A549 (cell line): ENCODE data around the gene GLB1L2. TPM values are rescaled to one million over a fixed set of nuclear protein-coding genes. Genes with fewer than 3 reads are reported as not detected.

Experiments used
- ATAC-seq, 2 experiments: fragments of 200-7000 bp in 1 of 2; fragments of >200 bp in 1 of 2; cut with Nextera tagmentation in 1 of 2; cut with Tn5 transposase in 1 of 2; 3 replicates each; pipeline versions ENCODE4 v1.8.0 to v1.9.1; 2018 to 2020; ENCODE audit warnings: mild to moderate bottlenecking in 1 of 2, moderate library complexity in 1 of 2
- CTCF ChIA-PET: fragments of 300-600 bp; sonication (Branson Sonifier 250); formaldehyde crosslinking; extraction: SDS; loops from one replicate; lab custom pipeline; 2021; ENCODE audit warnings: antibody characterized with exemption, inconsistent platforms; lab: Yijun Ruan, JAX
- POLR2A ChIA-PET: fragments of 350-600 bp; formaldehyde crosslinking; extraction: SDS; loops from one replicate; lab custom pipeline; 2021; ENCODE audit warnings: antibody characterized with exemption, inconsistent platforms; lab: Yijun Ruan, JAX
- DNase-seq, 2 experiments: peaks; one replicate each; pipeline versions ENCODE4 v3.0.0 to v3.0.0-alpha.2; 2011 to 2016; ENCODE audit warnings: low read depth in 1 of 2, low spot score in 1 of 2
- FAIRE-seq: peaks from 2 replicates; lab custom pipeline; 2011; peaks lifted over from hg19 to GRCh38; lab: Jason Lieb, UNC
- H3K27ac ChIP-seq, 2 experiments: fragments of >200 bp; sonication (Bioruptor Twin); formaldehyde crosslinking; 3 replicates each; pipeline ENCODE4 v1.5.1; 2016 to 2017
- H3K4me1 ChIP-seq: fragments of >200 bp; sonication (Bioruptor Twin); formaldehyde crosslinking; 3 replicates; pipeline ENCODE4 v1.6.1; 2016
- H3K4me2 ChIP-seq: fragments of >200 bp; sonication (Bioruptor Twin); formaldehyde crosslinking; 3 replicates; pipeline ENCODE4 v1.6.1; 2016
- H3K4me3 ChIP-seq: fragments of >200 bp; sonication (Bioruptor Twin); formaldehyde crosslinking; 3 replicates; pipeline ENCODE4 v1.5.1; 2016
- H3K9me3 ChIP-seq: fragments of >200 bp; sonication (Bioruptor Twin); formaldehyde crosslinking; 3 replicates; pipeline ENCODE4 v1.6.1; 2016
- ATOH8 ChIP-seq: fragments of 250-450 bp; sonication (Bioruptor Pico); IDR thresholded peaks from 2 replicates; pipeline ENCODE4 v1.5.0; 2020; ENCODE audit warnings: low read depth, mild to moderate bottlenecking, moderate library complexity
- BCL3 ChIP-seq: fragments of >200 bp; sonication (Bioruptor Twin); formaldehyde crosslinking; IDR thresholded peaks from 3 replicates; pipeline ENCODE4 v1.6.1; 2016
- CBX8 ChIP-seq: fragments of 200-600 bp; sonication (generic); IDR thresholded peaks from 2 replicates; pipeline ENCODE4 v1.6.1; 2016
- CHD2 ChIP-seq: fragments of 150-350 bp; IDR thresholded peaks from 2 replicates; pipeline ENCODE4 v1.6.1; 2014; ENCODE audit warnings: low read length; ENCODE audit not compliant: partially characterized antibody
- E2F6 ChIP-seq: IDR thresholded peaks from 2 replicates; pipeline ENCODE4 v1.6.1; 2012; ENCODE audit warnings: low read depth, borderline replicate concordance
- EHF ChIP-seq: fragments of 250-450 bp; sonication (Bioruptor Pico); IDR thresholded peaks from 2 replicates; pipeline ENCODE4 v1.5.0; 2020; ENCODE audit warnings: mild to moderate bottlenecking
- ELK1 ChIP-seq: fragments of 150-350 bp; IDR thresholded peaks from 2 replicates; pipeline ENCODE4 v1.6.1; 2014; ENCODE audit warnings: low read depth, mild to moderate bottlenecking, low read length
- ESRRA ChIP-seq: fragments of 150-350 bp; IDR thresholded peaks from 2 replicates; pipeline ENCODE4 v1.6.1; 2014; ENCODE audit warnings: mild to moderate bottlenecking, low read length, borderline replicate concordance
- HOXB13 ChIP-seq: fragments of 250-450 bp; sonication (Bioruptor Pico); IDR thresholded peaks from 2 replicates; pipeline ENCODE4 v1.5.0; 2020; ENCODE audit warnings: low read depth, mild to moderate bottlenecking, moderate library complexity
- JUNB ChIP-seq: fragments of >200 bp; sonication (Bioruptor Twin); formaldehyde crosslinking; IDR thresholded peaks from 2 replicates; pipeline ENCODE4 v1.6.1; 2016
- KDM1A ChIP-seq: fragments of 200-600 bp; sonication (generic); IDR thresholded peaks from 2 replicates; pipeline ENCODE4 v1.6.1; 2016; ENCODE audit warnings: low read depth, mild to moderate bottlenecking
- KDM5A ChIP-seq: fragments of 200-600 bp; sonication (generic); IDR thresholded peaks from 2 replicates; pipeline ENCODE4 v1.6.1; 2016; ENCODE audit warnings: antibody characterized with exemption, mild to moderate bottlenecking
- MAFK ChIP-seq: fragments of 450-650 bp; IDR thresholded peaks from 2 replicates; pipeline ENCODE4 v1.6.1; 2014; ENCODE audit not compliant: partially characterized antibody
- MAX ChIP-seq: IDR thresholded peaks from 2 replicates; pipeline ENCODE4 v1.6.1; 2012
- MAZ ChIP-seq: fragments of 150-350 bp; IDR thresholded peaks from 2 replicates; pipeline ENCODE4 v1.6.1; 2014; ENCODE audit warnings: antibody characterized with exemption, low read depth, low read length, borderline replicate concordance
- MYC ChIP-seq: IDR thresholded peaks from 2 replicates; pipeline ENCODE4 v1.6.1; 2012; ENCODE audit warnings: mild to moderate bottlenecking, inconsistent platforms, low read length, improper control_type of control experiment, borderline replicate concordance
- NFE2L2 ChIP-seq: fragments of 150-350 bp; conservative IDR thresholded peaks from 2 replicates; pipeline ENCODE4 v1.6.1; 2014; ENCODE audit warnings: low read length
- NR3C1 ChIP-seq: fragments of >200 bp; sonication (Bioruptor Twin); formaldehyde crosslinking; IDR thresholded peaks from 3 replicates; pipeline ENCODE4 v1.6.1; 2017
- PHF8 ChIP-seq: fragments of 200-600 bp; sonication (generic); IDR thresholded peaks from 2 replicates; pipeline ENCODE4 v1.6.1; 2016; ENCODE audit warnings: low read depth, mild to moderate bottlenecking, antibody characterized with exemption, moderate library complexity, borderline replicate concordance
- POLR2A ChIP-seq: IDR thresholded peaks from 2 replicates; pipeline ENCODE4 v1.6.1; 2012; ENCODE audit warnings: mild to moderate bottlenecking, low read length
- POLR2AphosphoS2 ChIP-seq: conservative IDR thresholded peaks from 2 replicates; pipeline ENCODE4 v1.6.1; 2012; ENCODE audit warnings: low read length, improper control_type of control experiment, inconsistent platforms
- RAD21 ChIP-seq, 2 experiments: fragments of >200 bp in 1 of 2; sonication (Bioruptor Twin) in 1 of 2; formaldehyde crosslinking in 1 of 2; IDR thresholded peaks in 1 of 2; conservative IDR thresholded peaks in 1 of 2; 2 replicates in 1 of 2; 3 replicates in 1 of 2; pipeline ENCODE4 v1.6.1; 2012 to 2018; ENCODE audit warnings: inconsistent platforms in 1 of 2
- RARB ChIP-seq: fragments of 250-450 bp; sonication (Bioruptor Pico); IDR thresholded peaks from 2 replicates; pipeline ENCODE4 v1.8.0; 2021; ENCODE audit warnings: mild to moderate bottlenecking, moderate library complexity
- SMC3 ChIP-seq: fragments of >200 bp; sonication (Bioruptor Twin); formaldehyde crosslinking; IDR thresholded peaks from 3 replicates; pipeline ENCODE4 v1.6.1; 2018; ENCODE audit warnings: inconsistent platforms
- TFCP2L1 ChIP-seq: fragments of 250-450 bp; sonication (Bioruptor Pico); IDR thresholded peaks from 2 replicates; pipeline ENCODE4 v1.5.0; 2021; ENCODE audit warnings: mild to moderate bottlenecking
- WGBS: methylation state at CpG from one replicate; pipeline ENCODE4 v1.1.6; 2017; ENCODE audit errors: missing lambda C conversion rate; 5-methylcytosine and 5-hydroxymethylcytosine counted together
- polyA plus RNA-seq, 4 experiments: library from polyadenylated mRNA; depleted of rRNA in 3 of 4; stranded (reverse); fragments of >200 nt; fragmentation: RNase III in 1 of 4; extraction: RNeasy Plus Mini Kit Qiagen cat#74134 plus additional on column Dnase treatment in 1 of 4; gene quantifications; 2 replicates in 3 of 4; 3 replicates in 1 of 4; pipeline ENCODE4 v1.2.3, GENCODE V29; 2011 to 2017
- TF ChIP-seq, protein P1 (sequence below): fragments of 250-450 bp; sonication (Bioruptor Pico); IDR thresholded peaks from 2 replicates; pipeline ENCODE4 v1.5.0; 2021; ENCODE audit warnings: mild to moderate bottlenecking, moderate library complexity, borderline replicate concordance
- TF ChIP-seq, protein P2 (sequence below): IDR thresholded peaks from 2 replicates; pipeline ENCODE4 v1.6.1; 2012

The GLB1L2 gene
- polyA plus RNA-seq, 2 of the 4 experiments (the other 2 are of a cell fraction): 1.1 to 3.5 TPM

- WGBS: 63% methylated on average over 17 of the region's 21 CpGs
- DNase-seq: no peak
- Histone ChIP-seq H3K4me3 (no peak overlapping the region), H3K4me1 (no peaks in the 10 kb centered on the region)
- no peak for TF ChIP-seq NFE2L2
- no peak for TF ChIP-seq TFCP2L1 (CRISPR knock-in tag)
- TF ChIP-seq PHF8: no peak
- no peak for TF ChIP-seq NR3C1
- no peak for TF ChIP-seq CBX8
- TF ChIP-seq ATOH8: no peak
- TF ChIP-seq MAFK: no peak
- no peak for TF ChIP-seq SMC3
- TF ChIP-seq, all 56 proteins: peak for 0
- no peaks in the 10 kb centered on the region for H3K9me3 ChIP-seq
- FAIRE-seq (no peak), ATAC-seq (no peak)
- H3K27ac ChIP-seq: no peak overlapping the region
- ChIA-PET POLR2A (no interaction called here), CTCF (no interaction called here)
- H3K4me2 ChIP-seq: no peak overlapping the region
These were observed 55.7 kb downstream of the GLB1L2 start for GRCh38 chr11:134387501-134387900.

- no peak overlapping the region for H3K27ac ChIP-seq
- POLR2A ChIA-PET: no interaction called here
- H3K4me2 ChIP-seq: no peak overlapping the region
- no peak for TF ChIP-seq JUNB
- TF ChIP-seq POLR2A: no peak
- no peak for TF ChIP-seq E2F6
- TF ChIP-seq HOXB13 (CRISPR knock-in tag): no peak
- TF ChIP-seq MAX: no peak
- no peak for TF ChIP-seq NFE2L2
- TF ChIP-seq, protein P1, sequence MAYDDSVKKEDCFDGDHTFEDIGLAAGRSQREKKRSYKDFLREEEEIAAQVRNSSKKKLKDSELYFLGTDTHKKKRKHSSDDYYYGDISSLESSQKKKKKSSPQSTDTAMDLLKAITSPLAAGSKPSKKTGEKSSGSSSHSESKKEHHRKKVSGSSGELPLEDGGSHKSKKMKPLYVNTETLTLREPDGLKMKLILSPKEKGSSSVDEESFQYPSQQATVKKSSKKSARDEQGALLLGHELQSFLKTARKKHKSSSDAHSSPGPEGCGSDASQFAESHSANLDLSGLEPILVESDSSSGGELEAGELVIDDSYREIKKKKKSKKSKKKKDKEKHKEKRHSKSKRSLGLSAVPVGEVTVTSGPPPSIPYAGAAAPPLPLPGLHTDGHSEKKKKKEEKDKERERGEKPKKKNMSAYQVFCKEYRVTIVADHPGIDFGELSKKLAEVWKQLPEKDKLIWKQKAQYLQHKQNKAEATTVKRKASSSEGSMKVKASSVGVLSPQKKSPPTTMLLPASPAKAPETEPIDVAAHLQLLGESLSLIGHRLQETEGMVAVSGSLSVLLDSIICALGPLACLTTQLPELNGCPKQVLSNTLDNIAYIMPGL: no peak
- no peak for TF ChIP-seq ATOH8
- no peak for TF ChIP-seq CHD2
- TF ChIP-seq RARB: no peak
- TF ChIP-seq, protein P2, sequence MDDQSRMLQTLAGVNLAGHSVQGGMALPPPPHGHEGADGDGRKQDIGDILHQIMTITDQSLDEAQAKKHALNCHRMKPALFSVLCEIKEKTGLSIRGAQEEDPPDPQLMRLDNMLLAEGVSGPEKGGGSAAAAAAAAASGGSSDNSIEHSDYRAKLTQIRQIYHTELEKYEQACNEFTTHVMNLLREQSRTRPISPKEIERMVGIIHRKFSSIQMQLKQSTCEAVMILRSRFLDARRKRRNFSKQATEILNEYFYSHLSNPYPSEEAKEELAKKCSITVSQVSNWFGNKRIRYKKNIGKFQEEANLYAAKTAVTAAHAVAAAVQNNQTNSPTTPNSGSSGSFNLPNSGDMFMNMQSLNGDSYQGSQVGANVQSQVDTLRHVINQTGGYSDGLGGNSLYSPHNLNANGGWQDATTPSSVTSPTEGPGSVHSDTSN: no peak
- 13% methylated on average over 4 of the region's 4 CpGs for WGBS
- no peaks in the 10 kb centered on the region for H3K9me3 ChIP-seq
- ATAC-seq: no peak
- H3K4me1 ChIP-seq: no peaks in the 10 kb centered on the region
- no peak overlapping the region for H3K4me3 ChIP-seq
- no peak for DNase-seq
- FAIRE-seq: no peak
- CTCF ChIA-PET: no interaction called here
These were observed 56.8 kb downstream of the GLB1L2 start for GRCh38 chr11:134388590-134388989.

- WGBS: 40% methylated on average over 17 of the region's 25 CpGs
- POLR2A ChIA-PET: no interaction called here
- H3K4me2 ChIP-seq: no peak overlapping the region
- TF ChIP-seq NR3C1 (no peak), KDM5A (no peak), RAD21 (conservative IDR thresholded peaks at IDR 0.05 in 1 of 2, IDR thresholded peaks at IDR 0.05 in 1 of 2) (no peak), ESRRA (no peak), JUNB (no peak), MAZ (no peak), SMC3 (no peak), MYC (no peak), KDM1A (no peak), EHF (no peak), POLR2AphosphoS2 (no peak), ELK1 (no peak), BCL3 (no peak)
These were observed 57.8 kb downstream of the GLB1L2 start for GRCh38 chr11:134389464-134390180.

More at GRCh38 chr11:134389464-134390180, 57.8 kb downstream of the GLB1L2 start:
- FAIRE-seq (no peak), DNase-seq (no peak), ATAC-seq (no peak)
- no peak overlapping the region for H3K27ac ChIP-seq
- H3K4me3 ChIP-seq: no peak overlapping the region
- CTCF ChIA-PET: no interaction called here
- no peaks in the 10 kb centered on the region for H3K9me3 ChIP-seq
- H3K4me1 ChIP-seq: no peaks in the 10 kb centered on the region
